Erythroblast (primary cell): ENCODE results near the gene ANKAR.

ENCODE experiments used
- GATA1 ChIP-seq: IDR thresholded peaks from 2 replicates; pipeline ENCODE4 v1.6.1; 2011; ENCODE audit warnings: low read depth, mild to moderate bottlenecking, control low read depth, low read length, moderate library complexity
- POLR2A ChIP-seq: IDR thresholded peaks from 2 replicates; pipeline ENCODE4 v1.6.1; 2011; ENCODE audit warnings: mild to moderate bottlenecking, low read length

DNA sequence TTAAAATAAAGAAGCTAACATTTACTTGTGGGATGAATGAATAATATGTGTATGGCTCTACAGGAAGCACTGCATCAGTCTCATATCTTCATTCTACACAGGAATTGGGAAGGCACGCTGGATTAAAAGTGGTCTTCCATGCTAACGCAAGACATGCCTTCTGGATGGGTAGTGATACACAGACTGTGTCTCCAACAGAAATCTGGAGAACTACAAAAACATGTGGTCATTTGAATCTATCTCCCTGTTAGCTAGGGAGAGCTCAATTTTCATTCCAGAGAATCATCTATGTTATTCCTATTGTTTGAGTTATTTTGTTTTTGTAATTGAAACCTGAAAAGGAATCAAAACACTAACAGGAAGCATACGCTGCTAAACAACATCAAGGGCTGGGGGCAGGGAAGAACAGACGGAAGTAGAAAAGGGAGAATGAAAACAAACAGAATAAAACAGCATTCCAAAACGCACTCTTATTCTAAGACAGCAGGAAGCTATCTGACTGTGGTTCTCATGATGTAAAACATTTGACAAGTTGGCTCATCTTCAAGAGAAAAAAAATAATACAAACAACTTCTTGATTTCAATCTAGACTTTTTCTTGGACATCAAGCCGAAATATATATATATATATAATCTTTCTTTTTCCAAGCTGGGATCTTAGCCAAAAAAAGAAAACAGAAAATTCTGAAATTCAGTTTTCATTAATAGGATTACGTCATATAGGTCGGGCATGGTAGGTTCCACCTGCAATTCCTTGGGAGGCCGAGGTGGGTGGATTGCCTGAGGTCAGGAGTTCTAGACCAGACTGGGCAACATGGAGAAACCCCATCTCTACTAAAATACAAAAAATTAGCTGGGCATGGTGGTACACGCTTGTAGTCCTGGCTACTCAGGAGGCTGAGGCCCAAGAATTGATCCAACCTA lies 44.7 kb upstream of the ANKAR start:
- TF ChIP-seq POLR2A (no peak), GATA1 (no peak)
